ENCODE data around the gene INO80E. TPM values are rescaled to one million over a fixed set of nuclear protein-coding genes. Genes with fewer than 3 reads are reported as not detected.
"Not testable (repeated sequence)": the region's sequence is repeated elsewhere in the genome, so short reads cannot be mapped to it uniquely, and the experiment has no call there.

Gene INO80E
- total and polyA plus RNA-seq, 7 experiments from 2014 or later = 4.3 to 141 (median 72.5) TPM

- ChIA-PET CTCF (interaction anchor here (0.7 kb wide), 1 partner anchor 304 kb away, joined by 5 read pairs; no protein-coding TSS in a partner anchor), POLR2A (no interaction called here)
- Histone ChIP-seq H3K9me3 (ENCODE audit: control insufficient read depth in 2 of 3, low read length in 3 of 3) (no peaks in the 10 kb centered on the region), H3K27me3 (ENCODE audit: control insufficient read depth in 2 of 2, insufficient read depth in 2 of 2, low read length in 2 of 2) (peaks cover 0 to 8% of the 10 kb centered on the region in 2 donors), H3K4me1 (ENCODE audit: control insufficient read depth in 2 of 2, insufficient read depth in 2 of 2, low read length in 2 of 2) (peaks cover 8 to 10% of the 10 kb centered on the region in 2 donors), H3K27ac (ENCODE audit: low read depth, low read length) (no peak overlapping the region), H3K36me3 (ENCODE audit: control insufficient read depth in 2 of 3, insufficient read depth in 3 of 3, low read length in 3 of 3) (no peaks in the 10 kb centered on the region), H3K4me3 (ENCODE audit: low read length) (no peak overlapping the region)
- peak overlapping the region in 1 of 9 donors; percentile 19 for H3K27ac Mint-ChIP-seq
- H3K4me3 Mint-ChIP-seq = peak overlapping the region in 8 of 10 donors; percentile 21 to 87 (median 50)
- H3K27me3 Mint-ChIP-seq = peaks cover 0 to 39% (median 6%) of the 10 kb centered on the region in 5 donors
- DNase-seq (no peak), ATAC-seq (no peak)
- H3K4me1 Mint-ChIP-seq = peaks cover 4 to 11% (median 5%) of the 10 kb centered on the region in 7 donors
- no peaks in the 10 kb centered on the region for H3K9me3 Mint-ChIP-seq
- intact Hi-C loops (cut with micrococcal nuclease) = no loop called here
- no peaks in the 10 kb centered on the region for H3K36me3 Mint-ChIP-seq
Measured at GRCh38 chr16:30009085-30009862, 13.2 kb downstream of the INO80E start.

- no peak for DNase-seq
- CTCF ChIA-PET = interaction anchor here (0.7 kb wide), 1 partner anchor 305 kb away, joined by 5 read pairs; no protein-coding TSS in a partner anchor
- peak; percentile 3 for ATAC-seq
- H3K36me3 ChIP-seq (ENCODE audit: control insufficient read depth in 2 of 3, insufficient read depth in 3 of 3, low read length in 3 of 3) = no peaks in the 10 kb centered on the region
- peaks cover 4 to 11% (median 5%) of the 10 kb centered on the region in 7 donors for H3K4me1 Mint-ChIP-seq
- peak overlapping the region; percentile 59 to 87 (median 74) for H3K4me3 Mint-ChIP-seq
- H3K27me3 Mint-ChIP-seq = peaks cover 0 to 39% (median 6%) of the 10 kb centered on the region in 5 donors
- no peaks in the 10 kb centered on the region for H3K36me3 Mint-ChIP-seq
- H3K27ac Mint-ChIP-seq = peak overlapping the region in 4 of 9 donors; percentile 16 to 51 (median 32)
- intact Hi-C loops (cut with micrococcal nuclease) = no loop called here
- H3K4me1 ChIP-seq (ENCODE audit: control insufficient read depth in 2 of 2, insufficient read depth in 2 of 2, low read length in 2 of 2) = peaks cover 8 to 10% of the 10 kb centered on the region in 2 donors
- H3K9me3 Mint-ChIP-seq = no peaks in the 10 kb centered on the region
- H3K27me3 ChIP-seq (ENCODE audit: control insufficient read depth in 2 of 2, insufficient read depth in 2 of 2, low read length in 2 of 2) = peaks cover 0 to 8% of the 10 kb centered on the region in 2 donors
- H3K27ac ChIP-seq (ENCODE audit: low read depth, low read length) = no peak overlapping the region
- peak overlapping the region; percentile 33 for H3K4me3 ChIP-seq (ENCODE audit: low read length)
- POLR2A ChIA-PET = no interaction called here
- no peaks in the 10 kb centered on the region for H3K9me3 ChIP-seq (ENCODE audit: control insufficient read depth in 2 of 3, low read length in 3 of 3)
Measured at GRCh38 chr16:30009990-30010843, 14.2 kb downstream of the INO80E start.

- POLR2A ChIA-PET = interaction anchor here (0.6 kb wide), 1 partner anchor 143 kb away, joined by 3 read pairs; no protein-coding TSS in a partner anchor
- peak within 1 kb of the TSS; percentile 33 for H3K4me3 ChIP-seq (ENCODE audit: low read length)
- Mint-ChIP-seq H3K4me1 (peaks cover 4 to 11% (median 5%) of the 10 kb centered on the region in 7 donors), H3K9me3 (no peaks in the 10 kb centered on the region), H3K27ac (peak within 1 kb of the TSS in 4 of 9 donors; percentile 16 to 51 (median 32)), H3K4me3 (peak within 1 kb of the TSS; percentile 74 to 90 (median 82)), H3K36me3 (no peaks in the 10 kb centered on the region), H3K27me3 (peaks cover 0 to 41% (median 6%) of the 10 kb centered on the region in 5 donors)
- peak in 5 of 9 donors; percentile 23 to 39 (median 36) for DNase-seq
- intact Hi-C loops (cut with micrococcal nuclease) = no loop called here
- peak; percentile 71 for ATAC-seq
- H3K36me3 ChIP-seq (ENCODE audit: control insufficient read depth in 2 of 3, insufficient read depth in 3 of 3, low read length in 3 of 3) = no peaks in the 10 kb centered on the region
- no peak within 1 kb of the TSS for H3K27ac ChIP-seq (ENCODE audit: low read depth, low read length)
- peaks cover 8 to 10% of the 10 kb centered on the region in 2 donors for H3K4me1 ChIP-seq (ENCODE audit: control insufficient read depth in 2 of 2, insufficient read depth in 2 of 2, low read length in 2 of 2)
- no peaks in the 10 kb centered on the region for H3K9me3 ChIP-seq (ENCODE audit: control insufficient read depth in 2 of 3, low read length in 3 of 3)
- H3K27me3 ChIP-seq (ENCODE audit: control insufficient read depth in 2 of 2, insufficient read depth in 2 of 2, low read length in 2 of 2) = peaks cover 0 to 8% of the 10 kb centered on the region in 2 donors
- CTCF ChIA-PET = interaction anchor here (0.6 kb wide), 1 partner anchor 182 kb away, joined by 6 read pairs; no protein-coding TSS in a partner anchor
Measured at GRCh38 chr16:30010844-30011713, 15.0 kb downstream of the INO80E start, which contains the start of gene DOC2A. DOC2A (minus strand) TSS chr16:30011027; CDS start chr16:30010222, 805 bp downstream.

GRCh38 chr16:30011714-30012504, 15.9 kb downstream of the INO80E start:
- Histone ChIP-seq H3K4me3 (ENCODE audit: low read length) (peak overlapping the region; percentile 30), H3K27me3 (ENCODE audit: control insufficient read depth in 2 of 2, insufficient read depth in 2 of 2, low read length in 2 of 2) (peaks cover 0 to 8% of the 10 kb centered on the region in 2 donors), H3K4me1 (ENCODE audit: control insufficient read depth in 2 of 2, insufficient read depth in 2 of 2, low read length in 2 of 2) (peaks cover 8 to 10% of the 10 kb centered on the region in 2 donors), H3K27ac (ENCODE audit: low read depth, low read length) (no peak overlapping the region), H3K36me3 (ENCODE audit: control insufficient read depth in 2 of 3, insufficient read depth in 3 of 3, low read length in 3 of 3) (no peaks in the 10 kb centered on the region), H3K9me3 (ENCODE audit: control insufficient read depth in 2 of 3, low read length in 3 of 3) (no peaks in the 10 kb centered on the region)
- H3K4me3 Mint-ChIP-seq = peak overlapping the region; percentile 74 to 90 (median 80)
- H3K27me3 Mint-ChIP-seq = peaks cover 0 to 45% (median 6%) of the 10 kb centered on the region in 5 donors
- no peaks in the 10 kb centered on the region for H3K36me3 Mint-ChIP-seq
- peak overlapping the region in 3 of 9 donors; percentile 9 to 84 (median 16) for H3K27ac Mint-ChIP-seq
- ATAC-seq = no peak
- ChIA-PET CTCF (interaction anchor here (0.7 kb wide), 1 partner anchor 185 kb away, joined by 4 read pairs; no protein-coding TSS in a partner anchor), POLR2A (no interaction called here)
- intact Hi-C loops (cut with micrococcal nuclease) = no loop called here
- peaks cover 4 to 11% (median 5%) of the 10 kb centered on the region in 7 donors for H3K4me1 Mint-ChIP-seq
- no peak for DNase-seq
- H3K9me3 Mint-ChIP-seq = no peaks in the 10 kb centered on the region

GRCh38 chr16:30012598-30012997, 16.6 kb downstream of the INO80E start:
- H3K27ac Mint-ChIP-seq; H3K9me3 ChIP-seq (ENCODE audit: control insufficient read depth in 2 of 3, low read length in 3 of 3); H3K4me1 ChIP-seq (ENCODE audit: control insufficient read depth in 2 of 2, insufficient read depth in 2 of 2, low read length in 2 of 2); H3K27me3 ChIP-seq (ENCODE audit: control insufficient read depth in 2 of 2, insufficient read depth in 2 of 2, low read length in 2 of 2); H3K4me3 ChIP-seq (ENCODE audit: low read length); POLR2A ChIA-PET; H3K27ac ChIP-seq (ENCODE audit: low read depth, low read length); ATAC-seq; H3K36me3 ChIP-seq (ENCODE audit: control insufficient read depth in 2 of 3, insufficient read depth in 3 of 3, low read length in 3 of 3); DNase-seq; intact Hi-C loops (cut with micrococcal nuclease); H3K36me3 Mint-ChIP-seq; H3K9me3 Mint-ChIP-seq: not testable (repeated sequence)
- Mint-ChIP-seq H3K27me3 (peaks cover 0 to 48% (median 6%) of the 10 kb centered on the region in 5 donors), H3K4me1 (peaks cover 4 to 11% (median 5%) of the 10 kb centered on the region in 7 donors), H3K4me3 (peak overlapping the region in 5 of 10 donors; percentile 32 to 87 (median 74))
- CTCF ChIA-PET = interaction anchor here (0.6 to 0.7 kb wide), 3 partner anchors 31 to 390 kb away, joined by 3 to 4 read pairs (median 4); no protein-coding TSS in a partner anchor

Data from naive thymus-derived CD4-positive, alpha-beta T cell (primary cell).